ENCODE results near the gene DLAT. TPM values are rescaled to one million over a fixed set of nuclear protein-coding genes. Genes with fewer than 3 reads are reported as not detected.
A peak's percentile ranks its signal among the peaks of the same experiment; 100 is the strongest.

DLAT gene
- total RNA-seq, 1 experiment from 2014 or later: 94.1 TPM

GRCh38 chr11:112012874-112013273 lies 12.3 kb upstream of the DLAT start:
- Histone ChIP-seq H3K27ac (ENCODE audit: low read depth, low read length, poor library complexity, severe bottlenecking) (no peak overlapping the region), H3K9me3 (ENCODE audit: low read depth, low read length, poor library complexity, severe bottlenecking) (no peaks in the 10 kb centered on the region), H3K27me3 (replicated peaks; ENCODE audit: insufficient read depth, low read depth, low read length, poor library complexity) (no peaks in the 10 kb centered on the region), H3K4me1 (ENCODE audit: insufficient read depth, low read length, poor library complexity, severe bottlenecking) (peaks cover 20% of the 10 kb centered on the region), H3K36me3 (ENCODE audit: insufficient read depth, low read length, poor library complexity, severe bottlenecking) (no peaks in the 10 kb centered on the region), H3K4me3 (ENCODE audit: low read depth, low read length, poor library complexity, severe bottlenecking) (no peak overlapping the region)
- DNase-seq (ENCODE audit: low spot score): peak; percentile 55
- BruUV-seq (replicated peaks): no TSS peak
- ChIA-PET POLR2A (ENCODE audit: low non-redundant PET) (no interaction called here), CTCF (no interaction called here)
- intact Hi-C loops (cut with micrococcal nuclease; ENCODE audit: unreplicated experiment): no loop called here
- TF ChIP-seq CTCF (conservative IDR thresholded peaks at IDR 0.05; ENCODE audit: low read depth, low read length) (no peak), EZH2 (IDR thresholded peaks at IDR 0.05; ENCODE audit: borderline replicate concordance, low read depth, low read length, poor library complexity, severe bottlenecking) (no peak)

- TF ChIP-seq EZH2 (IDR thresholded peaks at IDR 0.05; ENCODE audit: borderline replicate concordance, low read depth, low read length, poor library complexity, severe bottlenecking) (no peak), CTCF (conservative IDR thresholded peaks at IDR 0.05; ENCODE audit: low read depth, low read length) (no peak)
- no TSS peak for BruUV-seq (replicated peaks)
- intact Hi-C loops (cut with micrococcal nuclease; ENCODE audit: unreplicated experiment): no loop called here
- Histone ChIP-seq H3K4me1 (ENCODE audit: insufficient read depth, low read length, poor library complexity, severe bottlenecking) (peaks cover 24% of the 10 kb centered on the region), H3K9me3 (ENCODE audit: low read depth, low read length, poor library complexity, severe bottlenecking) (no peaks in the 10 kb centered on the region), H3K36me3 (ENCODE audit: insufficient read depth, low read length, poor library complexity, severe bottlenecking) (no peaks in the 10 kb centered on the region), H3K27me3 (replicated peaks; ENCODE audit: insufficient read depth, low read depth, low read length, poor library complexity) (no peaks in the 10 kb centered on the region), H3K4me3 (ENCODE audit: low read depth, low read length, poor library complexity, severe bottlenecking) (no peak overlapping the region), H3K27ac (ENCODE audit: low read depth, low read length, poor library complexity, severe bottlenecking) (no peak overlapping the region)
- POLR2A ChIA-PET (ENCODE audit: low non-redundant PET): no interaction called here
- DNase-seq (ENCODE audit: low spot score): no peak
- CTCF ChIA-PET: no interaction called here
Measured at GRCh38 chr11:112013497-112014164, 11.6 kb upstream of the DLAT start.

GRCh38 chr11:112016088-112016764 lies 9.0 kb upstream of the DLAT start:
- no peak overlapping the region for H3K4me3 ChIP-seq (ENCODE audit: low read depth, low read length, poor library complexity, severe bottlenecking)
- H3K36me3 ChIP-seq (ENCODE audit: insufficient read depth, low read length, poor library complexity, severe bottlenecking): peaks cover 7% of the 10 kb centered on the region
- peak overlapping the region; percentile 49 for H3K27ac ChIP-seq (ENCODE audit: low read depth, low read length, poor library complexity, severe bottlenecking)
- ChIA-PET CTCF (no interaction called here), POLR2A (ENCODE audit: low non-redundant PET) (interaction anchor here (0.6 kb wide), 1 partner anchor 32 kb away, joined by 10 read pairs; no protein-coding TSS in a partner anchor)
- intact Hi-C loops (cut with micrococcal nuclease; ENCODE audit: unreplicated experiment): no loop called here
- TF ChIP-seq CTCF (conservative IDR thresholded peaks at IDR 0.05; ENCODE audit: low read depth, low read length) (no peak), EZH2 (IDR thresholded peaks at IDR 0.05; ENCODE audit: borderline replicate concordance, low read depth, low read length, poor library complexity, severe bottlenecking) (no peak)
- no TSS peak for BruUV-seq (replicated peaks)
- no peaks in the 10 kb centered on the region for H3K9me3 ChIP-seq (ENCODE audit: low read depth, low read length, poor library complexity, severe bottlenecking)
- peaks cover 24% of the 10 kb centered on the region for H3K4me1 ChIP-seq (ENCODE audit: insufficient read depth, low read length, poor library complexity, severe bottlenecking)
- no peaks in the 10 kb centered on the region for H3K27me3 ChIP-seq (replicated peaks; ENCODE audit: insufficient read depth, low read depth, low read length, poor library complexity)
- DNase-seq (ENCODE audit: low spot score): peak; percentile 24
